Kidney tubule cell (primary cell): Measurements from ENCODE around the gene CARD6.
"Not testable (repeated sequence)": the region's sequence is repeated elsewhere in the genome, so short reads cannot be mapped to it uniquely, and the experiment has no call there.

Experiments
- DNase-seq: peaks from one replicate; pipeline ENCODE4 v3.0.0-alpha.2; 2018; ENCODE audit warnings: low spot score

CARD6 gene

DNA sequence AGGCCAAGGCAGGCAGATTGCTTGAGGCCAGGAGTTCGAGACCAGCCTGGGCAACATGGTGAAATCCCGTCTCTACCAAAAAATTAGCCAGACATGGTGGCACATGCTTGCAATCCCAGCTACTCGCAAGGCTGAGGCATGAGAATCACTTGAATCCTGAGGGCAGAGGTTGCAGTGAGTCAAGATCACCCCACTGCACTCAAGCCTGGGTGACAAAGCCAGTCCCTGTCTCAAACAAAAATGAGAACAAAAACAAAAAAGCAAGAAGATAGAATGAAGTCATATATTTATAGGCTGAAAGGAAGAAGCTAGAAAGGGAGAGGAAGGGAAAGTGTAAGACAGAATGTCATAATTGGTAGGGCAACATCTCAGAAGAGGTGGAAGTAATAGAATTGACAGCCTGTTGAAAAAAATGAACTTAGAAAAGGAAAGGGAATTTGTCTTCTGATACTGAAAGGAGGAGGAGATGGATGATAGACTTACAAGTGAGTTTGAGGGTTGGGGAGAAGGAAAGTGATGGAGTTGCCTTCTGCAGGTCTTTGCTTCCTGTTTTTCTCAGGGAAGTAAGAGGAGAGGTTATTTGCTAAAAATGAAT is 32.2 kb downstream of the CARD6 start:
- DNase-seq: no peak

DNA sequence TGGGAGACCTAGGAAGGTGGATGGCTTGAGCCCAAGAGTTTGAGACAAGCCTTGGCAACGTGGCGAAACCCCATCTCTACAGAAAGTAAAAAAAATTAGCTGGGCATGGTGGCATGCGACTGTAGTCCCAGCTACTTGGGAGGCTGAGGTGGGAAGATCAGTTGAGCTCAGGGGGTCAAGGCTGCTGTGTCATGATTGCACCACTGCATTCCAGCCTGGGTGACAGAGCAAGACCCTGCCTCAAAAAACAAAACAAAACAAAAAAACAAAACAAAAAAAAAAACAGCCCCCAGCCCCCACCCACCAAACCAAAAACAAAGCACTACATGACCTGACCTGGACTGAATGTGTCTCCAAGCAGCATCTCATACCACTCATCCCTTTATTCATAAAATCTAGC is 34.8 kb downstream of the CARD6 start:
- DNase-seq: no peak

DNA sequence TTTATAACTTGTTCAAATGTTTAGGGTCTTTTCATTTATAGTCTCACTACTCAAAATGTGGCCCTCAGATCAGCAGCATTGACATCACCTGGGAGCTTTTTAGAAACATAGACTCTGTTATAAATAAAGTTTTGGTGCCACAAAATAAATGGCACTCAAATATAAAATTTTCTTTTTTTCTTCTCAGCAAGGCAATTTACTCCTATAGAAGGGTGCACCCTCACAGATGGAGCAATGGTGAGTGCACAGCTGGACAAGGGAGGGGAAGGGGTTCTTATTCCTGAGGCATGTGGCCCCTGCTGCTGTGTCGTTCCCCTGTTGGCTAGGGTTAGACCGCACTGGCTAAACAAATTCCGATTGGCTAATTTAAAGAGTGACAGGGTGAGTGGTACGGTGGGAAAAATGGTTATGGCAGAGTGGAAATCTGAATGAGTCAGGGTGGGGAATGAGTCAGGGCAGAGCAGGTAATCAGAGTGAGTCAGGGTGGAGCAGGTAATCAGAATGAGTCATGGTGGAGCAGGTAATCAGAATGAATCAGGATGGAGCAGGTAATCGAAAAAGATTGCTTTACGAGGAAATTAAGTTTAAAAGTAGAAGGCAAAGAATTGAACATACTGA is 36.3 kb downstream of the CARD6 start:
- peak; percentile 32 for DNase-seq

DNA sequence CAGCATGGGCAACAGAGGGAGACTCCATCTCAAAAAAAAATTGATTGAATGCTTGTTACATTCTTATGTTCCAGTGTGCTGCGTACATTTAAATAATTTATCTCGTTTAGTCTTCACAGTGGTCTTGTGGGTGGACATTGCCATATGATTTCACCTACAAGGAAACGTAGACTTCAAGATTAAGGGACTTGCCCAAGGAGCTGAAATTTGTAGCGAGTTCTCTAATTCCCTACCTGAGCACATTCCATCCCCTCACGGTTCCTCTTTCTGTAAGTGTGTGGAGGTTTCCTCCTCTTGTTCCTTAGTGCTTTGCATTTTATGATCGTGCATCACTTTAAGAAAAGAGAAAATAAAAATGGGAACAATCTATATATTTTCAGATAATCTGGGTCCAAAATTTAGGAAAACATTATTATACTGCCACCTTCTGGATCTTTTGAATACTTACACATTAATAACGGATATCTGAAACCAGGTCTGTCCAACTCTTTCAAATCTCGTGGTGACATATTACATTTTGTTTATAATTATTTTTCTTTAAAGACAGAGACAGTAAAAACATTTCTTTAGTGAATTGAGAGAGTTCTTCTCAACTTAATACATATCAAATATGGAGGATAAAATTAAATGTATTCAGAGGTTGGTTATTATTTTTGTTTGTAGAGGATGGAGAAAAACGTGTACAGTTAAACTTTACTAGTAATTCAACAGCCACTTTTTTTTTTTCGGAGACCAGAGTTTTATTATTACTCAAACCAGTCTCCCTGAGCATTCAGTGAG is 38.2 kb downstream of the CARD6 start:
- peak; percentile 33 for DNase-seq

DNA sequence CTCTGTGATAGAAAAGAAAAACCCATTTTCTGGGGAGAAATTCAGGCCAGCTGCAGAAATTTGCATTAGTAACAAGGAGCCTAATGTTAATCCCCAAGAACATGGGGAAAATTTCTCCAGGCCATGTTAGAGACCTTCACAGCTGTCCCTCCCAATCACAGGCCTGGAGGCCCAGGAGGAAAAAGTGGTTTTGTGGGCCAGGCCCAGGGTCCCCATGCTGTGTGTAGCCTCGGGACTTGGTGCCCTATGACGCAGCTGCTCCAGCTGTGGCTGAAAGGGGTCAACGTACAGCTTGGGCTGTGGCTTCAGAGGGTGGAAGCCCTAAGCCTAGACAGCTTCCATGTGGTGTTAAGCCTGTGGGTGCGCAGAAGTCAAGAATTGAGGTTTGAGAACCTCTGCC is 41.1 kb downstream of the CARD6 start:
- DNase-seq: no peak

DNA sequence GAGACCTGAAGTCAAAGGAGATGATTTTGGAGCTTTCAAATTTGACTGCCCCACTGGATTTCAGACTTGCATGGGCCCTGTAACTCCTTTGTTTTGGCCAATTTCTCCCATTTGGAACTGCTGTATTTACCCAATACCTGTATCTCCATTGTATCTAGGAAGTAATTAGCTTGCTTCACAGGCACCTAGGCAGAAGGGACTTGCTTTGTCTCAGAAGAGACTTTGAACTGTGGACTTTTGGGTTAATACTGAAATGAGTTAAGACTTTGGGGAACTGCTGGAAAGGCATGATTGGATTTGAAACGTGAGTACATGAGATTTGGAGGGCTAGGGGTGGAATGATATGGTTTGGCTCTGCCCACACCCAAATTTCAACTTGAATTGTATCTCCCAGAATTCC is 41.9 kb downstream of the CARD6 start:
- DNase-seq: not testable (repeated sequence)

DNA sequence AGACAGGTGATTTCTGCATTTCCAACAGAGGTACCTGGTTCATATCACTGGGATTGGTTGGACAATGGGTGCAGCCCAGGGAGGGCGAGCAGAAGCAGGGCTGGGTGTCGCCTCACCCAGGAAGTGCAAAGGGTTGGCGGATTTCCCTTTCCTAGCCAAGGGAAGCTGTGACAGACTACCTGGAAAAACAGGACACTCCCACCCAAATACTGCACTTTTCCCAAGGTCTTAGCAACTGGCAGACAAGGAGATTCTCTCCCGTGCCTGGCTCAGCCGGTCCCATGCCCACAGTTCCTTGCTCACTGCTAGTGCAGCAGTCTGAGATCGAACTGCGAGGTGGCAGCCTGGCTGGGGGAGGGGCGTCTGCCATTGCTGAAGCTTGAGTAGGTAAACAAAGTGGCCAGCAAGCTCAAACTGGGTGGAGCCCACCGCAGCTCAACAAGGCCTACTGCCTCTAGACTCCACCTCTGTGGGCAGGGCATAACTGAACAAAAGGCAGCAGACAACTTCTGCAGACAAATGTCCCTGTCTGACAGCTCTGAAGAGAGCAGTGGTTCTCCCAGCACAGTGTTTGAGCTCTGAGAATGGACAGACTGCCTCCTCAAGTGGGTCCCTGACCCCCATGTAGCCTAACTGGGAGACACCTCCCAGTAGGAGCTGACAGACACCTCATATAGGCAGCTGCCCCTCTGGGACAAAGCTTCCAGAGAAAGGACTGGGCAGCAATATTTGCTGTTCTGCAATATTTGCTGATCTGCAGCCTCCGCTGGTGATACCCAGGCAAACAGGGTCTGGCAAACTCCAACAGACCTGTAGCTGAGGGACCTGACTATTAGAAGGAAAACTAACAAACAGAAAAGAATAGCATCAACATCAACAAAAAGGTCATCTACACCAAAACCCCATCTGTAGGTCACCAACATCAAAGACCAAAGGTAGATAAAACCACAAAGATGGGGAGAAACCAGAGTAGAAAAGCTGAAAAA is 54.6 kb downstream of the CARD6 start:
- DNase-seq: not testable (repeated sequence)

DNA sequence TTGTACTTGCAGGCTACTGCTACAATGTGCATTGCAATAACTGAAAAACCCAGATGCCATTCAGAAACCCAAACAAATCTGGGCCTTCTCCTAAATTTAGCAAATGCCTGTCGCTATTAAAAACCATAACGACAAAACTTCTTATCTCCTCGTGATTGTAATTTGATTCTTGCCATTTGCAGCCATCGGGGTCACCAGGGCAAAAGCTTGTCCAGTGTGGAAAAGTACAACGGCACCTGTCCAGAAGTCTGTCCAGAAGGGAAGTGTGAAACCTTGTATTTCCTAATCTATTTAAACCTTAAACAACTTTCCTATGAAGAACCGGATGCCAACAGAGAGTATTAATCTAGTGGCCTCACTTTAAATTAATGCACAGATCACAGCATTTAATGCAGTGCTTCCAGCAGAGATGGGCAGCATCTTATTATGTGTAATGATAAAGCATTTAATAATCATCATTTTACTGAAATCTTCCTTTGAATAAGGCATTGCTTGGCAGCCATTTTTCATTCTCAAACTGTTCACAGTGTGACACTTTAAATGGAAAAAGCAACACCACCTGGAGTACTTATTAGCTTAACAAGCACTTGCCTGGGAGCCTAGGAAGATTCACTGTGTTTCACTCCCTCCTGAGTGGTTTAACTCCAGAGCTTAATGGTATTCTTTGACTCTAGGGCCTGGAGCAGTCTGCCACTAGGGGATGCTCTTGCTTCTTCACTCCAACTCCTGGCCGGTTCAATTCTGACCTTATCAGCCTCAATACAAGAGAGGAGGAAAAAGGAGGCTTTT is 63.2 kb downstream of the CARD6 start:
- peak; percentile 75 for DNase-seq

DNA sequence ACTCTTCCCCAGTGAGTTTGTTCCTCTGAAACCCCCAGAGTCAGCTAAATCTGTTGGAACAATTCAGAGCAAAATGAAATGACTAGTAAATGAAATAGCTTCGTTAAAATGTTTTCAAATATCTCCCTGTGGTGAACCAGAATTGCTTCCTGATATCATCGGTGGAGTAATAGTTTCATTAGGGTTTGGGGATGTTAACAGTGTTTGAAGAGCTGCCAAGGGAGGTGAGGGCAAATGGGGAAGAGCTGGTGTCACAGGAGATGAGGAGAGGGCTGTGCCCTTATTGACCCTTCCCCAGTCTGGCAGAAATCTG is 63.8 kb downstream of the CARD6 start:
- no peak for DNase-seq

DNA sequence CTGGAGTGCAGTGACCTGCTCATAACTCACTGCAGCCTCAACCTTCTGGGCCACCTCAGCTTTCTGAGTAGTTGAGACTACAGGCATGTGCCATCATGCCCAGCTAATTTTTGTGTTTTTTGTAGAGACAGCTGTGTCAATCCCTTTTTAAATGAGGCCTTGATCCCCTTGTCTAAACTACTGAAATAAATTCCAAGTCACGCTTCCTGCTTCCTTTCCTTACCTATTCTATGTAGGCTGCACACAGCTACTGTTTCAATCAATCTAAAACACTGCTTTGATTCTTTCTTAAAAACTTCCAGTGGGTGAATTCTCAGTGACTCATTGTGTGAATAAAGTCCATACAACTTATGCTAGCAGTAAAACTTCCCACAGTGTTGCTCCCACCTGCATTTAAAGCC is 65.2 kb downstream of the CARD6 start:
- DNase-seq: peak; percentile 47

DNA sequence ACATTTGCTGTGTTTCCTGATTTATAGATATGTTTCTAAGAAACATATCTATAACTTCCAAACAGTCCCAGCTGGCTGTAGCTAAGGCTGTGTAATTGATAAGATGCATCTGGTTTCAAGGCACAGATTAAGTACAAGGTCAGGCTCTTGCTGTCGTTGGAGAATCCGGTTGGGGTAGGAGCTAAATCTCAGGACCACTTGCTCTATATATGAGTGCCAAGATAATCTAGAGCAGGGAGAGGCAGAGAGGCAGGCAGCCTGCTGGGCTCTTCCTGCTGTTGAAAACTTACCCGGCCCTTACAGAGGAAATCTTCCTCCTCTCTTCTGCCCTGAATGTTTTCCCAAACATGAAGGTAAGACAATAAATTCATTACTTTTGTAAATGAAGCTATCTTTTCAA is 68.1 kb downstream of the CARD6 start, which contains the start of gene C7:
C7 (plus strand) TSS at position 234 of the 400 bp plus-strand sequence; CDS start at position 348, 114 bp downstream.
- DNase-seq: no peak

DNA sequence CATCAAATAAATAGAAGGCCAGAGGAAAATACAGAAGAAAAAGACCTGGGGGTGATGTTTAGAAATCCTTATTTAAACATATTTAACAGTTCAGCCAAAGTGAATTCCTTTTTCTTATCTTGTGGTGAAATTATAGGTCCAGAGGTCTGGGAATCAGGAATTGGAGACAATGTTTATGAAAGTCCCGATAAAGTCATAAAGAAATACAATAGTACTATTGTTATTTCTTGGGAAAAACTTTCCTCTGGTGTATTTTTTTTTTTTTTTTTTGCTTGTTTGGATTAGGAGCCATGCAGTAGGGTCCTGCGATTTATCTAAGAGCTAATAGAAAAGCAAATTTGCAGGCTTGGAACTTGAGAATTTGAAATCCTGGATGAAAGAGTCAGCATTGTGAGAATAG is 68.6 kb downstream of the CARD6 start:
- no peak for DNase-seq
